SH-SY5Y (cell line): ENCODE data around the gene TAF10.

ENCODE experiments used
- GATA2 ChIP-seq: IDR thresholded peaks from 2 replicates; pipeline ENCODE4 v1.6.1; 2011; ENCODE audit warnings: mild to moderate bottlenecking, low read depth, low read length
- GATA3 ChIP-seq: IDR thresholded peaks from 2 replicates; pipeline ENCODE4 v1.6.1; 2011; ENCODE audit warnings: low read depth, mild to moderate bottlenecking, low read length, moderate library complexity

DNA sequence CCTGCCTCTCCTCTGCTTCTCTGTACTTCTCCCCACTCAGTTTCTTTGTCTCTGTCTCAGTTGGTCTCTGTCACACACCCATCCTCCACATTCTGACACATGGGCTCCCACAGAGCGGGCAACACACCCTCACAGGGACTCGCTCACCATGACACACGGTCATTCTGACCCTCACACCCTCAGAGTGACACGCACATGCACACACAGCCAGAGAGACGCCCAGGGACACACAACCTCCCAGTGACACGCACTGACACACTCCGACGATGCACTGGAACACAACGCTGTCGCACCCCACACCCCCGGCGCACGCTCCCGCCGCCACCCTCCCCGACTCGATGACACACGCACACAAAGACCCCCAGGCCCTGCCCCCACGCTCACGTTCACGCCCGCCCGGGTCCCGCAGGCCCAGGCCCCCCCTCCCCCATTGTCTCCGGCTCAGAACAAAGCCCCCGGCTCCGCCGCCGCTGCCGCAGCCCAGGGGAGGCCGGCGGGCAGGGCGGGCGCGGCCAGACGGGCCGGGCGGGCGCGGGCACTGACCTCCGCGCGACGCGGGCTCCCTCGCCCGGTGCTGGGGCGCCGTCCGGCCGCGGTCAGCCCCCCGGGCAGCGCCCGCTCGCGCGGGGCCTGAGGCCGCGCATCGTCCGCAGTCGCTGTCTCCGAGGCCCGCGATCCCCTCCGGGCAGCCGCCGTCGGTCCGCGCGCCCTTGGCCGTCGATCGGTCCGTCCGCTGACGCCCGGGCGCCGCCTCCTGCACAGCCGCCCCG, 43.2 kb upstream of the TAF10 start:
- TF ChIP-seq GATA2 (no peak), GATA3 (no peak)
